Measurements from ENCODE around the gene PTPRN2. TPM values are rescaled to one million over a fixed set of nuclear protein-coding genes. Genes with fewer than 3 reads are reported as not detected.

The PTPRN2 gene
- total and polyA plus RNA-seq, 2 of the 13 experiments (the other 11 are each of a cell fraction or from before 2014, with no cell fraction given): 2.5 to 24.2 TPM

DNA sequence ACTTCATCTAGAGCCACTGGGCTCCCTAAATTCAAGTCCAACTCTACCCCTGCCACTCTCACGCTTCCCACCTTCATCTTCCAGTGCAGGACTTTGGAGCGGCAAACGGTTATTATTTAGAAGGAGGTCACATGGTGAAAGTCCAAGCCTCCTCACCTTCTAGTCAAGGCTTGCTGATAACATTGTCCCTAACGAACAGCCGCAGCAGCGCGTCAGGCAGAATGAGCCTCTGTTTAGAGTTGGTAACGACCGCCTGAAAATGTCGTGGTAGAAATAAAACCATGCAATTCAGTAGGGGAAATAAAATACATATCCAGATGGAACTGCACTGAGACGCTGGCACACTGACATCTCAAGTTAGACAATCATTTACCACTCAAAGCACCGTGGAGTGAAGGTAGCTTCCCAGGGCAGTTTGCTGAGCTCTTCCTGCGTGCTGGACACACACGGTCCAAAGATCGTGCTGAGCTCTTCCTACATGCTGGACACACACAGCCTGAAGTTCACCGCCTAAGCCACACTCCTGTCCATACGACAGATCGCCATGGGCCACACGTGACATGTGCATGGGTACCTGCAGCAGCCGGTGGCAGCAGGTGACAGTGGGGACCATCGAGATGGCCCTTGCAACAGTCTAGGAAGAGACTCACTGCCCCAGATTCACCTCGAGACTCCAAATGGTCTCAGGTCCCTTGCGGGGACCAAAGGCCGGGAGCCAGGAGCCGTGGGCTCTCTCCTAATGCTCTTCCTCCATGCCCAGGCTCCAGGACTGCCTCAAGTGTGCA is 323.5 kb downstream of the PTPRN2 start (continued):
- TF ChIP-seq ARID4A (CRISPR knock-in tag; IDR thresholded peaks at IDR 0.05; ENCODE audit: borderline replicate concordance) (peak; percentile 79), STAT5B (CRISPR knock-in tag; IDR thresholded peaks at IDR 0.05) (no peak), CHCHD3 (CRISPR knock-in tag; IDR thresholded peaks at IDR 0.05) (no peak), CCAR2 (optimal IDR thresholded peaks at IDR 0.05; ENCODE audit: low read depth, low read length) (no peak), NFIC (IDR thresholded peaks at IDR 0.05; ENCODE audit: low read length) (no peak; the same call in 1 of the 2 replicates), ZNF329 (CRISPR knock-in tag; IDR thresholded peaks at IDR 0.05; ENCODE audit: low read depth) (no peak), SNRNP70 (IDR thresholded peaks at IDR 0.05; ENCODE audit: low read depth, low read length) (no peak), ZBTB26 (CRISPR knock-in tag; IDR thresholded peaks at IDR 0.05; ENCODE audit: borderline replicate concordance) (0 out of 2 replicates have a peak, but pooled peaks have one; percentile 41), ARNT (IDR thresholded peaks at IDR 0.05) (no peak), ISX (CRISPR knock-in tag; conservative IDR thresholded peaks at IDR 0.05) (no peak), ATF2 (CRISPR knock-in tag; IDR thresholded peaks at IDR 0.05) (peak; percentile 14; the same call in 1 of the 2 replicates), PRDM15 (CRISPR knock-in tag; IDR thresholded peaks at IDR 0.05) (no peak), ZNF75D (CRISPR knock-in tag; IDR thresholded peaks at IDR 0.05; ENCODE audit: borderline replicate concordance) (no peak), MAZ (IDR thresholded peaks at IDR 0.05; ENCODE audit: borderline replicate concordance, low read depth, low read length) (no peak), MAZ (CRISPR knock-in tag; IDR thresholded peaks at IDR 0.05; ENCODE audit: low read depth) (peak; percentile 39; the same call in 1 of the 2 replicates)
- TF ChIP-seq, protein P1, sequence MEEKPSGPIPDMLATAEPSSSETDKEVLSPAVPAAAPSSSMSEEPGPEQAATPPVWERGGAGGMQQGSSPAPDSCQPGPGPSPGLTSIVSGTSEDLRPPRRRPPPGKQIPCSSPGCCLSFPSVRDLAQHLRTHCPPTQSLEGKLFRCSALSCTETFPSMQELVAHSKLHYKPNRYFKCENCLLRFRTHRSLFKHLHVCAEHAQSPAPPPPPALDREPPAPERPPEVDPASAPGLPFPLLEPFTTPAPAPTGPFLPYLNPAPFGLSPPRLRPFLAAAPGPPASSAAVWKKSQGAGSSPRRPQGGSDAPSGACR (CRISPR knock-in tag; IDR thresholded peaks at IDR 0.05): no peak
